T-helper 22 cell (primary cell): ENCODE data around the gene SYT7.
A peak's percentile ranks its signal among the peaks of the same experiment; 100 is the strongest.

ENCODE experiments used
- DNase-seq: peaks from one replicate; pipeline ENCODE4 v3.0.0-alpha.2; 2020; ENCODE audit warnings: low read depth

SYT7 gene

DNA sequence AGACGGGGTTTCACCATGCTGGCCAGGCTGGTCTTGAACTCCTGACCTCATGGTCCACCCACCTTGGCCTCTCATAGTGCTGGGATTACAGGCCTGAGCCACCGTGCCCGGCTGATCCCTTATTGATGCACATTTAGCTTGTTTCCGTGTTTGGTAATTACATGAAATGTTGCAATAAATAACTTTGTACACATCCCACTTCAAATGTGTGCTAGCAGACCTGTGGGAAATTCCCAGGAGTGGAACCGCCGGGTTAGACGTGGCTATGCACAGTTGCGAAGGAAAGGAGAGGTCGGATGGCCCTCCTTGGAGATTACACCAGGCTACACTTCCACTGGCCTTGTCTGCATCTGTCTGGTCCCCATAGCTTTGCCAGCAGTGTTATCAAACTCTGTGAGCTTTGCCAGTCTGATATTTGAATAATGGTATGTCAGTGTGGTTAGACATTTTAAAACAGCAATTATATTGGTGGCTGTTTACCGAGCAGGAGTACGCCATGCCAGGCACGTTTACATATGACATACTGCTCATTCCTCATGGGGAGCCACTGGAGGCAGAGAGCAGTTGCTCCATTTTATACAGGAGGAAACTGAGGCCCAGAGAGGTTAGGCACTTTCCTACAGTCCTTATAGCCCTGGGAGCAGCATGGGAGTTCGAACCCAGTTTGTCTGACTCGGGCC lies 27.2 kb upstream of the SYT7 start:
- no peak for DNase-seq

DNA sequence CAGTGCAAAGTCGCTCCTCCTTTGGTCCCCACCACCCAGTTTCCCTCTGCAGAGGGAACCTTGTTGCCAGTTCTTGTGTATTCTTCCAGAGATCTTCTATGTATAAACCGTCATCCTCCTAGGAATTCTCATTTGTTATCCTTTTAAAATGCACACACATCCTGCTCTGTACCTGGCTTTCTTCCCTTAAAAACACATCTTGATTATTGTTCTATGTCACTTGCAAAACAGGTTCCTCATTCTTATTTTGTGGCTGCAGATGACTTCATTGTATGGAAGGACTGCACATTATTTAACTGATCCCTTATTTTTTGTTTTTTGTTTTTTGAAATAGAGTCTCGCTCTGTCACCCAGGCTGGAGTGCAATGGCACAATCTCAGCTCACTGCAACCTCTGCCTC lies 26.6 kb upstream of the SYT7 start:
- DNase-seq: no peak

DNA sequence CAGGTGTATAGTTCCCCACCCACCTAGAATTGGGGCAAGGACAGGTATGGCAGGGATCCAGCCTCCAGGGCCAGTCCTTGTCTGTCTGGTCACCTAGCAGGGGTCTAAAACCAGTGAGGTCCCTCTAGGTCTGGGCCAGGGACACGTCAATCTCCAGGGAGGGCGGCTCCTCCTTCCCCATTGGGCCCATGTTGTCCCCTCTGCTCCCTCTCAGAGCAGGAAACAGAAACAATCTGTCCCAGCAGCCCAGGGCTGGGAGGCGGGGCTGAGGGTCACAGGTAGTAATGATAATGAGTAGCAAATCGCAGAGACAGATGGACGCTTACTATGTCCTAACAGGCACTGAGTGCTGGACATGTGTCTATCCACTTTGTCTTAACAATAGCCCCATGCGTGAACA lies 22.8 kb upstream of the SYT7 start:
- no peak for DNase-seq

DNA sequence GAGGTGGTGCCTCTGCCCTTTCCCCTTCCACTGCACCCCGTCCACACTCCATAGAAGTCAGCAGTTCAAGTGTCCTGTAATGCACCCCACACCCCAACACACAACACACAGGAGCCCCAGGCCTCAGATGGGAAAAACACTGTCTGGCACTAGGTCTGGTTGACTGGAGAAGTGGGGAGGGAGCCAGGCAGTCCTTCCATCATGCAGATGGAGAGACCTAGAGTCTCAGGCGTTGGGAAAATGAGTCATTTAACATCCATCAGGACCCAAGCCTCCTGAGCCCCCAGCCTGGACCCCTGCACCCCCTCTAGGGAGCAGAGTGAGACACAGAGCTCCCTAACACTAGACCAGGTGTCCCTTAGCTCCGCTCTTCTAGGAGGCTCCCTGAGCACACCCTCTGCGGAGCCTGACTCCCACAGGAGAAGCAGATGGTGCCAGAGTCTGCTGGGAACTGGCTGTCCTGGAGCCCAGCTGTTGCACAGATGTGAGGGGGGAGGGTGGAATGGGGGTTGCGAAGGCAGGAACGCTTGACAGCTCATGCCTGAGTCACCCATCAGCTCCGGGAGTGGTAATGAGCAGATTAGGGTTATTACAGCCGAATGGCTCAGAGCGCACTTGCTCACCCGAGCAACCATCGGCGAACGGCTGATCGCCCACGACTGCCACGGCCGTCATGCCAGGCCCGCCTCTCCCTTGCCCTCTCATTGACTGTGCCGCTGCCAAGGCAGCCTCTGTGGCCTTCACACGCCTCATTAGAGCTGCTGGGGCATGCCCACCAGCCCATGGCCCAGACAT lies 22.1 kb upstream of the SYT7 start:
- DNase-seq: no peak

- no peak for DNase-seq
Observed at GRCh38 chr11:61601512-61601911, 20.6 kb upstream of the SYT7 start.

DNA sequence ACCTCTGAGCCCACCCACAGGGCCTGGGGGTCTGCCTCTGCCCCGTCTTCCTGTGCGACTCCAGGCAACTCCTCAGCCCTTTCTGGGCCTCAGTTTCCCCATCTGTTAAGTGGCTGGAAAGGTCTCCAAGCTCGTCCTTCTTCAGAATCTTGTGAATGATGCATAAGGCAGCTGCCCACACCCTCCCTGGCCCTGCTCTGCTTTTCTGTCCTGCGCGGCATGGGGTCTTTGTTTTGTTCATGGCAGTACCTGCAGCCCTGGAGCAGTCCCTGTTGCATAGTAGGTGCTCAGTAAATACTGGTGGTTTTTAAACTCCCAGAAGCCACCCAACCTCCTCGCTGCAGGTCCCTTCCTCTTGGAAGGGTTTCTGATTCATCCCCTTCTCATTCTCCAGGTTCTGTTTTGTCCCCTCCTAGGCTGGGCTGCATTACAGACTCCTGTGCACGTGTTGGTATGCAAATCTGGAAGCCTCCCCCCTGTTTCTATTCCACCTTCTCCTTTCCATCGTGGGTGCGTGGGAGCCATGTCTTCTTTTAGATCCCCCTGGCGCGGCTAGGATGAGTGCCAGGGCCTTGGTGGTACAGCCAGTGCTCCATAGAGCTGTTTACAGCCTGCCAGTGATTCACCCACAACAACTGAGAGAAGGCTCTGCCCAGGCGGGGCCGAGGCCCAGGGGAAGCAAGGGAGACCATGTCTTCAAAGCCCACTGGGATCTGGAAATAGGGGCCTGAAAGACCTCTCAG lies 19.3 kb upstream of the SYT7 start:
- no peak for DNase-seq

DNA sequence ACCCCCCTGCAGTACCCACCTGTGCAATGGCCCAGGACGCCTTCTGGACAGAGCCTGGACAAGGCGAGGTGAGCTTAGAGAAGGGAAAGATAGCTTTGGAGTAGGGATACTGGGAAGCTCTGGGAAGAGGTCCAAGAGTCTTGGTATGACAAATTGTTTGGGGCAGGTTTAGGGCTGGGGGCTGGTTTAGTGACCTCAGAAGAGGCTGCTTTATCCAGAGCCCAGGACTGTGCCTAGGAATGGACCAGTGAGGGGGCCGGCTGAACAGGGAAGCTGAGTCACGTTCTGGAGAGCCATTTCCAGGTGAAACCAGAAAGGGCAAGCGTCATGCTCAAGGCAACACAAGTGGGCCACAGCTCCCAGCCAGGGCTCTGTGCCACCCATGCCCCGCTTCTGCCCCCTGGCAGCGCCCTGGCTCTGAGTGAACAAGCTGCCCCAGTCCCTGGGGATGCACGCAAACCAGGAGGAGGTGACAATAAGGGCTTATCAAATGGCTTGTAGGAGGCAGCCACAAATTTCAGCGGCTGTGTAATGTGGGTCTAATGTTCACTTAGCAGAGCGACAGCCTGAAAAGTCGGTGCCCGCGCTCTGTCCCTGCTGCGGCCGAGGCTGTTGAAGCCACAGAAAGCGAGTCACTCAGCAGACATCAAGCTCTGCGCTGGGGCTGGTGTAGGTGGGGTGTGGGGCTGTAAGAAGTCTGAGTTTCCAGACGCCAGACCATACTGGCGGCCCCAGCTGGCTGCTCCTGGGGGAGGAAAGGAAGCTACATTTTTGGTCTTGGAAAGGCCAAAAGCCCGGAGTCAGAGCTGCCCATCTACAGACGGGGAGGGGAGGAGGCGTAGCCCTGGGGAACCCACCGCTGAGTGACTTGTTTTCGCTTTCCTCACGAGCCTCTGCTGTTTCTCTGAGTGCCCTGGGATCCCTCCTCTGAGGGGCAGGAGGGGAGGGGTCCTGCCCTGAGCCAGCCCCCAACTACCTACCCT lies 18.3 kb upstream of the SYT7 start:
- DNase-seq: no peak

DNA sequence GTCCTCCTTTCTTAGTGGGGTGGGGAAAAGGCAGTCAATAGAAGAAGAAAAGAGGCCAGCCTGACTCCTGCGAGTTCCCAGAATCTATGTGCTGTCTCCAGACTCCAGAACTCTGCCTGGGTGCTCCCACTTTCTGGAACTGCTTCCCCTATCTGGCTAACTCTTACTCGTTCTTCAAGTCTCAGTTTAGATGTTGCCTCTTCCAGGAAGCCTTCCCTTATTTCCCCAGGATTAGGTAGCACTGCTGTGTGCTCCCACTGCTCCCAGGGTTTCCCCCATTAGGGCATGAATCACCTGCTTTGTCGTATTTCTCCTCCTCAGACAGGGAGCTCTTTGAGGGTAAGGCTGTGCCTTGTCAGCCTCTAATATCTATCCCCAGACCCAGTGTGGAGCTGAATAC lies 17.5 kb upstream of the SYT7 start:
- DNase-seq: no peak

- no peak for DNase-seq
Observed at GRCh38 chr11:61596990-61597389, 16.1 kb upstream of the SYT7 start.

GRCh38 chr11:61596542-61596941 lies 15.7 kb upstream of the SYT7 start:
- DNase-seq: no peak

- no peak for DNase-seq
Observed at GRCh38 chr11:61594907-61595257, 14.0 kb upstream of the SYT7 start.

DNA sequence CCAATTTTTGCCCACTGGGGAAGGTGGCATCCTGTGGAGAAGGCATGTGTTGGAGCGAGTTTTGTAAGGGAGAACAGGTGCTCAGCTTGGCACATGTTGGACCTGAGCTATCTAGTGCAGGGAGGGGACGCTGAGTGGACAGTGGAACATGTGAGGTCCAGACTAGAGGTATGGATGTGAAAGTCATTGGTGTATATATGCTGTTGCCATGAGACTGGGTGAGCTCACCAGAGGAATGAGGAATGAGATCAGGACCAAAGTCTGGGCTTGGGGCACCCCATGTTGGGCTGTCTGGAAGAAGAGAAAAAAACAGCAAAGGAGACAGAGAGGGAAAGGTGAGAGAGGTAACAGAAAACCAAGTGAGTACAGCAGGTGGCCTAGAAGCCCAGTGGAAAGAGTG lies 12.3 kb upstream of the SYT7 start:
- no peak for DNase-seq

DNA sequence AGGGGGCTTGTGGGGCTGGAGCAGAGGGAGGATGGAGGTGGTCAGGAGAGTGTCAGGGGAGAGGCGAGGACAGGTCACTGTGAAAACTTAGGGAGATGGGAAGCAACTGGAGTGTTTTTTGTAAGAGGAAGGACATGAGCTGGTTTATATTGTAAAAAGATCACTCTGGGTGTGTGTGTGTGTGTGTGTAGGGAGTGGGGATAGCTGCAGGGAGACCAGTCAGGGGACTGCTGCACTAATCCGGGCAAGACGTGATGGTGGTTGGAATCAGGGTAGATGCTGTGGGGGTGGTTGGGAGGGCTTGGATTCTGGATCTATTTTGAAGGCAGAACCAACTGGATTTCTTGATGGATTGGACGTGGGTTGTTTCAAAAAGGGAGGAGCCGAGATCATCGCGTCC lies 11.3 kb upstream of the SYT7 start:
- DNase-seq: no peak

GRCh38 chr11:61589961-61590360 lies 9.1 kb upstream of the SYT7 start:
- DNase-seq: no peak

DNA sequence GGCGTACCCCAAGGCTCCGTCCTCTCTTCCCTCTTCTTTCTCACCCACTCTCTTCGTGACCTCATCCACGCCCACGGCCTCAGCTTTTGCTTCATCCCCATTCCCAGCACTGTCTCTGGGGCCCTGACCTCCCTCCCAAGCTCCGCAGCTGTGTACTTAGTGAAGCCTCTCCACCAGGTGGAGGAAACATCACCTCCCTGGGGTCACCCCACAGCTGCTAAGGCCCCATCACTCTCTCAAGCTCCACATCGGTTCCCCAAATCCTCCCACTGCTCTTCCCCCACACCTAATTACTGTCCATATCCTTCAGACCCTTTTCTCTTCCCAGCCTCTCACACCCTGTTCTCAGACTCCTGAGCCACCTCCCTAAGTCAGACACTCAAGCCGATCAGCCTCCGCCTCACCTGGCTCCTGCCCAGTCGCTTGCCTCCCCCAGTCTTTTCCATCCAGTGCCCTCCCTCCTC lies 7.9 kb upstream of the SYT7 start:
- DNase-seq: no peak

DNA sequence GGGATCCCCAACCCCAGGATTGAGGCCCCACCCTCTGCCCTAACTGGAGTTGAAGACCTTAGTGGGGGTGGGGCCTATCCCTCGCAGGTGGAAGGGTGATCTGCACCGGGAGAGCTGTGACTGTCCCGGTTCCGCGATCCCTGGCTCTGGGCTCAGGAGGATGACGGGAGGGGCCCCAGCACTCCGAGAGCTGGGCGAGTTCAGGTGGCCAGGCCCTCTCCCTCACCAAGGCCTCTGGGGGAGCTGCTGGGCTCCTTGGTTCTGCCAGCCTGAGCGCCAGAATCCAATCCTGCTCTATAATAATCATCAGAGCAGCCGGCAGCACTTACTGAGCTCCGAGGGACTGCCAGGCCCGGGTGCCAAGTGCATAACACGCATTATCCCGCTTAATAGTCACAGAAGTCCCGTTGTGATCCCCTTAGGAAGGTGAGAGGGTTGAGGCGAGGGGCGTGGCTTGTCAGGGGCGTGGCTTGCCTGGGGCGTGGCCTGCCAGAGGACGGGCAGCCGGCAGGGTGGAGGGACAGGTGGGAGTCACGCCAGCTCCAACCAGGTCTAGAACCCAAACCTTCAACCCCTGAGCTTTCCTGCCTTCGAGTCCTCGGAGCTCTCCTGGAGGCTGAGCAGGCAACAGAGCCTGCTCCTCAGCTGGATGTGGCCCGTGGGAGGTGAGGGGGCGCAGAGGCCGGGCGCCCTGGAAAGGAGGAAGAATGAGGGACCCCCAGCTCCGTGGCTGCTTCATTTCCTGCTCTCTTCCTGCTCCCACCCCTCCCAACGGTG lies 7.3 kb upstream of the SYT7 start:
- peak; percentile 38 for DNase-seq

- no peak for DNase-seq
Observed at GRCh38 chr11:61587541-61587941, 6.7 kb upstream of the SYT7 start.

DNA sequence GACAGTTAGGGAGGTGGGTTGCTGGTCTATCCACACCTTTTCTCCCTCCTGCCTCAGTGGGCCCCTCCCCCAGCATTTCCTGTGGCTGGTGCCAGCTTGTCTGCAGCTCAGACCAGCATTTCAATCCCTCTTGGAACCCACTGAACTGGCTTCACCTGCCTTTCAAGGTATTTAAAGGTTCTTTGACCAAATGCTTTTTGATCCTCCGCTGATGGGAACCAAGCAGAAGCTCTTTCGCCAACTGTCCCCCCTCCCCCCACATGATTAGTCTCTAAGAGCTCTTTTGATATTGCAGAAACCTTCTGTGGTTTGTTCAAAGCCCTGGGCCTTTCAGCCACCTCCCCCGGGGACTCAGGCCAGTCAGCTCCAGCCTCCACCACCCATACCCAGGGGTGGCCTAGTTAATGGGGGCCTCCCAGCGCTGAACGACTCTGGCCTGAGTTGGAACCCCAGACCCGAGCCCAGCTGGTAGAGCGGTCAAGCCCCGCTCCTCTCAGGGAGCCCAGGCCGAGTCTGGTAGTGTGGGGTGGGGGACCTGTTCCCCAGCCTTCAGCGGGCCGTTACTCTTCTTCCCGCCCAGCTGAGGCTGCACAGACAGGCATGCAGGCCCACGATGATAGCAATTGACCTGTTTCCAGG lies 6.0 kb upstream of the SYT7 start:
- no peak for DNase-seq

GRCh38 chr11:61585115-61585514 lies 4.2 kb upstream of the SYT7 start:
- DNase-seq: no peak

GRCh38 chr11:61581931-61582330 lies 1.1 kb upstream of the SYT7 start:
- no peak for DNase-seq
